Measurements from ENCODE around the gene PJA2. TPM values are rescaled to one million over a fixed set of nuclear protein-coding genes. Genes with fewer than 3 reads are reported as not detected.

The PJA2 gene
- total and polyA plus RNA-seq, 9 of the 15 experiments (the other 6 are each of a cell fraction or from before 2014, with no cell fraction given): 25.1 to 82.1 (median 50.1) TPM

GRCh38 chr5:109421956-109422355 lies 12.2 kb upstream of the PJA2 start:
- Histone ChIP-seq H3K4me1 (replicated peaks in 1 of 2; ENCODE audit: control insufficient read depth in 2 of 2, insufficient read depth in 2 of 2, low read length in 2 of 2) (peaks cover 0 to 19% of the 10 kb centered on the region in 2 experiments; a peak in 3 of 5 replicates), H3K4me2 (ENCODE audit: insufficient read depth, low read length) (no peak overlapping the region), H3K27me3 (ENCODE audit: control insufficient read depth in 2 of 2, insufficient read depth in 2 of 2, low read length in 2 of 2) (no peaks in the 10 kb centered on the region), H2AFZ (ENCODE audit: low read depth, low read length) (no peak overlapping the region), H3K9me1 (ENCODE audit: control insufficient read depth, insufficient read depth, low read length) (no peaks in the 10 kb centered on the region), H3K9ac (ENCODE audit: insufficient read depth in 1 of 2, low read depth in 2 of 2, low read length in 2 of 2) (no peak overlapping the region), H4K20me1 (replicated peaks; ENCODE audit: control insufficient read depth, insufficient read depth, low read length) (no peaks in the 10 kb centered on the region), H3K27ac (ENCODE audit: extremely low read depth, low read depth, low read length) (no peak overlapping the region), H3K36me3 (ENCODE audit: control insufficient read depth, insufficient read depth, low read length) (no peaks in the 10 kb centered on the region), H3K4me3 (no peak overlapping the region), H3K79me2 (ENCODE audit: control insufficient read depth, insufficient read depth, low read length) (no peaks in the 10 kb centered on the region), H3K9me3 (replicated peaks; ENCODE audit: control insufficient read depth, insufficient read depth, low read depth, low read length) (no peaks in the 10 kb centered on the region)
- DNase-seq (ENCODE audit: extremely low read depth in 1 of 4, low spot score in 3 of 4) (no peak), ATAC-seq (no peak), FAIRE-seq (no peak)
- WGBS (ENCODE audit: insufficient coverage, low coverage, missing lambda C conversion rate): 36% methylated on average over 2 of the region's 2 CpGs
- ChIA-PET CTCF (ENCODE audit: low intra/inter-chr PET ratio) (interaction anchor here (0.6 kb wide), 1 partner anchor 42 kb away, joined by 3 read pairs; no protein-coding TSS in a partner anchor), POLR2A (interaction anchor here (1.6 kb wide), 1 partner anchor 12 kb away, joined by 5 read pairs; the partner anchor contains the start of gene PJA2)
- no TSS peak for BruUV-seq (replicated peaks)
- intact Hi-C loops (cut with micrococcal nuclease): no loop called here
- in situ Hi-C loops (cut with MboI): no loop called here
- TF ChIP-seq ZNF347 (CRISPR knock-in tag; IDR thresholded peaks at IDR 0.05; ENCODE audit: low read depth): no peak
- no peak for TF ChIP-seq CEBPG (CRISPR knock-in tag; IDR thresholded peaks at IDR 0.05)
- no peak for TF ChIP-seq CEBPG (tag; conservative IDR thresholded peaks at IDR 0.05 in 1 of 2, IDR thresholded peaks at IDR 0.05 in 1 of 2)
- TF ChIP-seq ZEB2 (IDR thresholded peaks at IDR 0.05): no peak
- no peak for TF ChIP-seq PHF21A (IDR thresholded peaks at IDR 0.05; ENCODE audit: borderline replicate concordance, low read depth)
- no peak for TF ChIP-seq HMGXB4 (CRISPR knock-in tag; IDR thresholded peaks at IDR 0.05)
- TF ChIP-seq ZNF146 (CRISPR knock-in tag; IDR thresholded peaks at IDR 0.05; ENCODE audit: unreplicated experiment): no peak
- TF ChIP-seq ZKSCAN3 (CRISPR knock-in tag; IDR thresholded peaks at IDR 0.05): no peak
- TF ChIP-seq FOXM1 (IDR thresholded peaks at IDR 0.05; ENCODE audit: low read depth): no peak
- no peak for TF ChIP-seq FOXM1 (CRISPR knock-in tag; IDR thresholded peaks at IDR 0.05; ENCODE audit: low read depth)
- TF ChIP-seq FOXP1 (CRISPR knock-in tag; IDR thresholded peaks at IDR 0.05): no peak
- TF ChIP-seq, protein P1, sequence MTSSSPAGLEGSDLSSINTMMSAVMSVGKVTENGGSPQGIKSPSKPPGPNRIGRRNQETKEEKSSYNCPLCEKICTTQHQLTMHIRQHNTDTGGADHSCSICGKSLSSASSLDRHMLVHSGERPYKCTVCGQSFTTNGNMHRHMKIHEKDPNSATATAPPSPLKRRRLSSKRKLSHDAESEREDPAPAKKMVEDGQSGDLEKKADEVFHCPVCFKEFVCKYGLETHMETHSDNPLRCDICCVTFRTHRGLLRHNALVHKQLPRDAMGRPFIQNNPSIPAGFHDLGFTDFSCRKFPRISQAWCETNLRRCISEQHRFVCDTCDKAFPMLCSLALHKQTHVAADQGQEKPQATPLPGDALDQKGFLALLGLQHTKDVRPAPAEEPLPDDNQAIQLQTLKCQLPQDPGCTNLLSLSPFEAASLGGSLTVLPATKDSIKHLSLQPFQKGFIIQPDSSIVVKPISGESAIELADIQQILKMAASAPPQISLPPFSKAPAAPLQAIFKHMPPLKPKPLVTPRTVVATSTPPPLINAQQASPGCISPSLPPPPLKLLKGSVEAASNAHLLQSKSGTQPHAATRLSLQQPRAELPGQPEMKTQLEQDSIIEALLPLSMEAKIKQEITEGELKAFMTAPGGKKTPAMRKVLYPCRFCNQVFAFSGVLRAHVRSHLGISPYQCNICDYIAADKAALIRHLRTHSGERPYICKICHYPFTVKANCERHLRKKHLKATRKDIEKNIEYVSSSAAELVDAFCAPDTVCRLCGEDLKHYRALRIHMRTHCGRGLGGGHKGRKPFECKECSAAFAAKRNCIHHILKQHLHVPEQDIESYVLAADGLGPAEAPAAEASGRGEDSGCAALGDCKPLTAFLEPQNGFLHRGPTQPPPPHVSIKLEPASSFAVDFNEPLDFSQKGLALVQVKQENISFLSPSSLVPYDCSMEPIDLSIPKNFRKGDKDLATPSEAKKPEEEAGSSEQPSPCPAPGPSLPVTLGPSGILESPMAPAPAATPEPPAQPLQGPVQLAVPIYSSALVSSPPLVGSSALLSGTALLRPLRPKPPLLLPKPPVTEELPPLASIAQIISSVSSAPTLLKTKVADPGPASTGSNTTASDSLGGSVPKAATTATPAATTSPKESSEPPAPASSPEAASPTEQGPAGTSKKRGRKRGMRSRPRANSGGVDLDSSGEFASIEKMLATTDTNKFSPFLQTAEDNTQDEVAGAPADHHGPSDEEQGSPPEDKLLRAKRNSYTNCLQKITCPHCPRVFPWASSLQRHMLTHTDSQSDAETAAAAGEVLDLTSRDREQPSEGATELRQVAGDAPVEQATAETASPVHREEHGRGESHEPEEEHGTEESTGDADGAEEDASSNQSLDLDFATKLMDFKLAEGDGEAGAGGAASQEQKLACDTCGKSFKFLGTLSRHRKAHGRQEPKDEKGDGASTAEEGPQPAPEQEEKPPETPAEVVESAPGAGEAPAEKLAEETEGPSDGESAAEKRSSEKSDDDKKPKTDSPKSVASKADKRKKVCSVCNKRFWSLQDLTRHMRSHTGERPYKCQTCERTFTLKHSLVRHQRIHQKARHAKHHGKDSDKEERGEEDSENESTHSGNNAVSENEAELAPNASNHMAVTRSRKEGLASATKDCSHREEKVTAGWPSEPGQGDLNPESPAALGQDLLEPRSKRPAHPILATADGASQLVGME (CRISPR knock-in tag; IDR thresholded peaks at IDR 0.05): no peak
